Esophagus muscularis mucosa (tissue), 4 donors: Measurements from ENCODE around the gene SYT17. TPM values are rescaled to one million over a fixed set of nuclear protein-coding genes. Genes with fewer than 3 reads are reported as not detected.

Experiments
- DNase-seq: peaks from one replicate; pipeline ENCODE4 v3.0.0-alpha.2; 2017; ENCODE audit errors: extremely low spot score
- H3K27ac ChIP-seq, 4 donors: fragments of 200-600 bp; sonication (generic); replicated peaks in 1 of 4; 1 replicate in 3 of 4; 2 replicates in 1 of 4; pipeline ENCODE4 v1.5.1; 2016 to 2019; ENCODE audit warnings: mild to moderate bottlenecking in 1 of 4
- H3K27me3 ChIP-seq, 4 donors: fragments of 200-600 bp; sonication (generic); one replicate each; pipeline versions ENCODE4 v1.5.1 to v1.6.0; 2016 to 2019
- H3K36me3 ChIP-seq, 4 donors: fragments of 200-600 bp; sonication (generic); one replicate each; pipeline ENCODE4 v1.5.1; 2016 to 2019
- H3K4me1 ChIP-seq, 4 donors: fragments of 200-600 bp; sonication (generic); one replicate each; pipeline ENCODE4 v1.5.1; 2016 to 2019
- H3K4me3 ChIP-seq, 4 donors: fragments of 200-600 bp; sonication (generic); 1 replicate in 2 of 4; 2 replicates in 2 of 4; pipeline ENCODE4 v1.5.1; 2016 to 2019; ENCODE audit warnings: mild to moderate bottlenecking in 4 of 4, moderate library complexity in 1 of 4
- H3K9me3 ChIP-seq, 4 donors: fragments of 200-600 bp; sonication (generic); 1 replicate in 3 of 4; 2 replicates in 1 of 4; pipeline ENCODE4 v1.5.1; 2016 to 2019
- CTCF ChIP-seq, 3 experiments: fragments of 200-600 bp in 2 of 3; fragments of 450-650 bp in 1 of 3; sonication (generic) in 2 of 3; IDR thresholded peaks; one replicate each; pipeline ENCODE4 v1.5.1; 2017 to 2019; ENCODE audit warnings: antibody characterized with exemption in 3 of 3, mild to moderate bottlenecking in 2 of 3, moderate library complexity in 1 of 3
- EP300 ChIP-seq: sonication (generic); formaldehyde crosslinking; IDR thresholded peaks from one replicate; pipeline ENCODE4 v1.6.1; 2017; ENCODE audit warnings: antibody characterized with exemption
- POLR2A ChIP-seq: fragments of 450-650 bp; IDR thresholded peaks from one replicate; pipeline ENCODE4 v1.6.1; 2017; ENCODE audit warnings: antibody characterized with exemption, moderate library complexity, mild to moderate bottlenecking, low read depth
- POLR2AphosphoS5 ChIP-seq, 2 donors: sonication (generic); formaldehyde crosslinking; IDR thresholded peaks; one replicate each; pipeline ENCODE4 v1.6.1; 2017; ENCODE audit warnings: antibody characterized with exemption in 2 of 2
- WGBS: methylation state at CpG from one replicate; pipeline ENCODE4 v1.1.5; 2018; 5-methylcytosine and 5-hydroxymethylcytosine counted together
- intact Hi-C: fragments of 100-400 bp; cut with DNase I; formaldehyde crosslinking; loops from one replicate; pipeline ENCODE4 v1.15.1; 2023
- total RNA-seq, 4 donors: library from RNA; depleted of rRNA; stranded (reverse); fragments of >200 nt; gene quantifications; one replicate each; pipeline versions ENCODE4 v1.1.0 to v1.2.1, GENCODE V29; 2016

The SYT17 gene
- total RNA-seq, 4 donors from 2014 or later: 5.0 to 8.7 (median 6.2) TPM

GRCh38 chr16:19173649-19174383 lies 5.8 kb downstream of the SYT17 start:
- Histone ChIP-seq H3K27ac (no peak overlapping the region), H3K4me1 (peaks cover 4 to 9% (median 6%) of the 10 kb centered on the region in 4 donors), H3K4me3 (no peak overlapping the region), H3K36me3 (no peaks in the 10 kb centered on the region), H3K27me3 (peaks cover 0 to 7% (median 3%) of the 10 kb centered on the region in 4 donors), H3K9me3 (no peaks in the 10 kb centered on the region)
- no peak for DNase-seq
- intact Hi-C loops: loop anchor here (10.0 kb wide), 1 partner anchor 51 kb away; no protein-coding TSS in a partner anchor
- TF ChIP-seq POLR2AphosphoS5 (IDR thresholded peaks at IDR 0.05): no peak
- TF ChIP-seq CTCF (IDR thresholded peaks at IDR 0.05): no peak
- TF ChIP-seq POLR2A: no peak
- TF ChIP-seq EP300: no peak
- 88% methylated on average over 27 of the region's 27 CpGs for WGBS

GRCh38 chr16:19174478-19174877 lies 6.4 kb downstream of the SYT17 start:
- Histone ChIP-seq H3K36me3 (no peaks in the 10 kb centered on the region), H3K4me3 (no peak overlapping the region), H3K27me3 (peaks cover 0 to under 1% (median under 1%) of the 10 kb centered on the region in 4 donors), H3K9me3 (no peaks in the 10 kb centered on the region), H3K27ac (no peak overlapping the region), H3K4me1 (peaks cover 0 to 3% (median under 1%) of the 10 kb centered on the region in 4 donors)
- no peak for TF ChIP-seq CTCF (IDR thresholded peaks at IDR 0.05)
- no peak for TF ChIP-seq EP300
- TF ChIP-seq POLR2AphosphoS5 (IDR thresholded peaks at IDR 0.05): no peak
- TF ChIP-seq POLR2A: no peak
- 93% methylated on average over 3 of the region's 3 CpGs for WGBS
- intact Hi-C loops: loop anchor here (10.0 kb wide), 1 partner anchor 50 kb away; no protein-coding TSS in a partner anchor
- DNase-seq: no peak

- H3K9me3 ChIP-seq: no peaks in the 10 kb centered on the region
- H3K36me3 ChIP-seq: no peaks in the 10 kb centered on the region
- WGBS: 71% methylated on average over 8 of the region's 9 CpGs
- H3K27me3 ChIP-seq: no peaks in the 10 kb centered on the region
- intact Hi-C loops: loop anchor here (10.0 kb wide), 1 partner anchor 49 kb away; no protein-coding TSS in a partner anchor
- no peak overlapping the region for H3K27ac ChIP-seq
- TF ChIP-seq POLR2AphosphoS5 (IDR thresholded peaks at IDR 0.05) (no peak), CTCF (IDR thresholded peaks at IDR 0.05) (no peak), POLR2A (no peak), EP300 (no peak)
- H3K4me3 ChIP-seq: no peak overlapping the region
- peaks cover 0 to 8% (median 0%) of the 10 kb centered on the region in 4 donors for H3K4me1 ChIP-seq
- DNase-seq: no peak
Measured at GRCh38 chr16:19175492-19176262, 7.6 kb downstream of the SYT17 start.

GRCh38 chr16:19177111-19177739 lies 9.2 kb downstream of the SYT17 start:
- Histone ChIP-seq H3K4me1 (peaks cover 0 to 5% (median 0%) of the 10 kb centered on the region in 4 donors), H3K9me3 (no peaks in the 10 kb centered on the region), H3K27me3 (no peaks in the 10 kb centered on the region), H3K36me3 (no peaks in the 10 kb centered on the region), H3K4me3 (no peak overlapping the region), H3K27ac (no peak overlapping the region)
- intact Hi-C loops: loop anchor here (10.0 kb wide), 1 partner anchor 48 kb away; no protein-coding TSS in a partner anchor
- WGBS: 74% methylated on average over 5 of the region's 5 CpGs
- no peak for DNase-seq
- no peak for TF ChIP-seq POLR2A
- TF ChIP-seq POLR2AphosphoS5 (IDR thresholded peaks at IDR 0.05): no peak
- no peak for TF ChIP-seq EP300
- TF ChIP-seq CTCF (IDR thresholded peaks at IDR 0.05): no peak
